NB4 (cell line): ENCODE results near the gene TPMT.

Experiments
- DNase-seq: peaks from one replicate; pipeline ENCODE4 v3.0.0; 2010; ENCODE audit warnings: low read depth
- H3K4me3 ChIP-seq: one replicate; pipeline ENCODE4 v1.5.1; 2011; ENCODE audit warnings: mild to moderate bottlenecking, low read depth, low read length, moderate library complexity
- CTCF ChIP-seq: IDR thresholded peaks from one replicate; pipeline ENCODE4 v1.5.1; 2012; ENCODE audit warnings: low read depth, low read length
- MAX ChIP-seq: IDR thresholded peaks from 2 replicates; pipeline ENCODE4 v1.6.1; 2011; ENCODE audit warnings: low read depth, low read length
- MYC ChIP-seq: IDR thresholded peaks from 2 replicates; pipeline ENCODE4 v1.6.1; 2011; ENCODE audit warnings: low read depth, low read length
- POLR2A ChIP-seq: IDR thresholded peaks from 2 replicates; pipeline ENCODE4 v1.6.1; 2011; ENCODE audit warnings: mild to moderate bottlenecking; ENCODE audit not compliant: insufficient read length; ENCODE audit errors: extremely low read depth

The TPMT gene

GRCh38 chr6:18102783-18103509 is 51.9 kb downstream of the TPMT start:
- TF ChIP-seq CTCF (no peak), MAX (no peak), MYC (no peak), POLR2A (no peak)
- no peak overlapping the region for H3K4me3 ChIP-seq
- DNase-seq = no peak

GRCh38 chr6:18101873-18102272 is 53.0 kb downstream of the TPMT start:
- no peak for DNase-seq
- TF ChIP-seq CTCF (no peak), MYC (no peak), POLR2A (no peak)
- H3K4me3 ChIP-seq = no peak overlapping the region

- no peak for DNase-seq
- TF ChIP-seq POLR2A (no peak), MYC (no peak), MAX (no peak), CTCF (no peak)
- no peak overlapping the region for H3K4me3 ChIP-seq
Measured at GRCh38 chr6:18101271-18101670, 53.6 kb downstream of the TPMT start.

GRCh38 chr6:18100296-18100695 is 54.6 kb downstream of the TPMT start:
- H3K4me3 ChIP-seq = no peak overlapping the region
- DNase-seq = no peak
- no peak for TF ChIP-seq CTCF
- no peak for TF ChIP-seq MYC
- TF ChIP-seq POLR2A = no peak
- no peak for TF ChIP-seq MAX

- TF ChIP-seq CTCF (no peak), MAX (no peak), MYC (no peak), POLR2A (no peak)
- DNase-seq = peak; percentile 17
- H3K4me3 ChIP-seq = no peak overlapping the region
Measured at GRCh38 chr6:18099511-18099910, 55.4 kb downstream of the TPMT start.

- no peak for TF ChIP-seq MYC
- TF ChIP-seq POLR2A = no peak
- no peak for TF ChIP-seq CTCF
- TF ChIP-seq MAX = no peak
- no peak overlapping the region for H3K4me3 ChIP-seq
- DNase-seq = no peak
Measured at GRCh38 chr6:18096423-18096822, 58.5 kb downstream of the TPMT start.
